DMS 273 treated with DMSO at 0.1 percent for 48 hours (cell line): ENCODE data around the gene PDE4D.

Experiments
- DNase-seq: peaks from one replicate; lab custom pipeline; 2025; lab: John Stamatoyannopoulos, UW

PDE4D gene

GRCh38 chr5:58925627-58926540, 967.6 kb downstream of the PDE4D start:
- no peak for DNase-seq

GRCh38 chr5:58924306-58924705, 969.2 kb downstream of the PDE4D start:
- DNase-seq = no peak

DNA sequence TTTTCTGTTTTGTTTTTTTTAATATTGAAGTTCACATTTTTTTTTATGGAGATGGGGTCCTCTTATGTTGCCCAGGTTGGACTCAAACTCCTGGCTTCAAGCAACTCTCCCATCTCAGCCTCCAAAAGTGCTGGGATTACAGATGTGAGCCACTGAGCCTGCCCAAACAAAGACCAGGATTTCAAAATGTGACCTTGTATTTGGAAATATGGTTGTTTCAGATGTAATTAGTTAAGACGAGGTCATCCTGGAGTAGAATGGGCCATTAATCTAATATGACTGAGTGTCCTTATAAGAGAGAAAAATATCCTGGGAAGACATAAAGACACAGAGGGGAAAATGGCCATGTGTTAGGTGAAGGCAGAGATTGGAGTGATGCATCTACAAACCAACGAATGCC, 970.2 kb downstream of the PDE4D start:
- DNase-seq = no peak

GRCh38 chr5:58922461-58923171, 970.9 kb downstream of the PDE4D start:
- no peak for DNase-seq

GRCh38 chr5:58921159-58921558, 972.4 kb downstream of the PDE4D start:
- no peak for DNase-seq

- no peak for DNase-seq
These were observed 973.7 kb downstream of the PDE4D start for GRCh38 chr5:58919833-58920232.
